ENCODE measurements around the gene EEA1. TPM values are rescaled to one million over a fixed set of nuclear protein-coding genes. Genes with fewer than 3 reads are reported as not detected.

The EEA1 gene
- polyA plus RNA-seq, 1 experiment = 18.4 TPM

DNA sequence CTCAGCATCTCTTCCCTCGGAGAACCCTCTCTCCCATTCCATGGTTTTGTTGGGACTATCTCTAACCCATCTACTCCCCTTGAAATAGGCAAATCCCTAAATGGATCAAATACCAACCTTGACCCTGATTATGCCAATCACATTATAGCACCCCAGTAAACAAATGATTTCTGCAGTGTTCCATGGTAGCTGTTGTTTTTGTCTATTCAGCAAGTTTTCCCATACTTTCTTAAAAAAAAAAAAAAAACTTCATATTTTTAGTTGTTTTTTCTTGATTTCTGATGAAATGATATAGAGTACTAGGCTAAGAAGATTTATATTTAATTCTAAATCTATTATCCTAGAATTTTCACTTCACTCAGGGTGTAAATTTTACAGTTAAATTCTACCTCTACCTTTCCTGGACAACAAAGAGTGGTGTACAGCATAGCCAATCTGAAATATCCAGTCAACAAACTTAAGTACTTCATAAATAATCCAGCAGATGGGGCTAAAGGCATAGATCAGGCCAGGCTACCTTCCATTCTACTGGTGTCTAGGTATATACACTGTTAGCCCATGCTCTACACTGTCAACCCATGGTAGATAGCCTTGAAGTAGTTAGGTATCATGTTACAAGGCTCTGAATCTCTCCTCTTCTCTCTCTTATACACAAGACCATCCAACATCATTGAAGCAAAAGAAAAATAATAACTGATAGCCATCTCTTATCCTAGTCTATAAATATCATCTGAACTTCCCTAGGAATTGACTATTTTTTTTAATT lies 144.1 kb downstream of the EEA1 start:
- POLR2A ChIA-PET = no interaction called here
- DNase-seq (ENCODE audit: low read depth, low spot score) = peak; percentile 55
- no peak overlapping the region for H3K4me3 ChIP-seq (ENCODE audit: low read depth, low read length)
- no peaks in the 10 kb centered on the region for H3K27me3 ChIP-seq (ENCODE audit: control insufficient read depth, insufficient read depth, low read length)
- no peaks in the 10 kb centered on the region for H3K9me3 ChIP-seq (ENCODE audit: control insufficient read depth, insufficient read depth, low read length)
- TF ChIP-seq CTCF (IDR thresholded peaks at IDR 0.05; ENCODE audit: low read depth, low read length) = peak; percentile 56
- CTCF ChIA-PET = interaction anchor here (0.6 to 2.2 kb wide), 20 partner anchors 9 to 782 kb away, joined by 3 to 18 read pairs (median 4); no protein-coding TSS in a partner anchor
- peak overlapping the region; percentile 73 for H3K27ac ChIP-seq (ENCODE audit: low read depth, low read length)

- Histone ChIP-seq H3K27ac (ENCODE audit: low read depth, low read length) (peak overlapping the region; percentile 73), H3K4me3 (ENCODE audit: low read depth, low read length) (no peak overlapping the region), H3K9me3 (ENCODE audit: control insufficient read depth, insufficient read depth, low read length) (no peaks in the 10 kb centered on the region), H3K27me3 (ENCODE audit: control insufficient read depth, insufficient read depth, low read length) (no peaks in the 10 kb centered on the region)
- CTCF ChIA-PET = interaction anchor here (0.6 to 2.2 kb wide), 14 partner anchors 9 to 781 kb away, joined by 3 to 18 read pairs (median 4); no protein-coding TSS in a partner anchor
- POLR2A ChIA-PET = no interaction called here
- DNase-seq (ENCODE audit: low read depth, low spot score) = no peak
- no peak for TF ChIP-seq CTCF (IDR thresholded peaks at IDR 0.05; ENCODE audit: low read depth, low read length)
Measured at GRCh38 chr12:92784356-92784755, 144.7 kb downstream of the EEA1 start.

DNA sequence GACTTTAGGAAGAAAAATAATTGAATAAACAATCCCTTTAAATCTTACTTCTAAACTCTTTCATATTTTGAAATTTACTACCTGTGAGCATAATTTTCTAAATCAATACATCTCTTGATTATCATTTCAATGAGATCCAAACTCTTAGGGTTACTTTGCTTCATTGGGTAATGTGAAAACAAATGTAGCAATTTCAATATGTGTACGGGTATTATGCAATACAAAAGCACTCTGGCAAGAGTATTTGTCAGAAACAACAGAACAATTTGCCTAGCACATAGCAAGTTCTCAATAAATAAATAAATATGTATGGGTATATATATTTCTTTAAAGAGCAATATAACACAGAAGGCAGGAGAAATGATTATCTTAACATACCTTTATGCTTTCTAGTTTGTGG lies 149.2 kb downstream of the EEA1 start:
- TF ChIP-seq CTCF (IDR thresholded peaks at IDR 0.05; ENCODE audit: low read depth, low read length) = no peak
- Histone ChIP-seq H3K27ac (ENCODE audit: low read depth, low read length) (no peak overlapping the region), H3K27me3 (ENCODE audit: control insufficient read depth, insufficient read depth, low read length) (no peaks in the 10 kb centered on the region), H3K4me3 (ENCODE audit: low read depth, low read length) (no peak overlapping the region), H3K9me3 (ENCODE audit: control insufficient read depth, insufficient read depth, low read length) (no peaks in the 10 kb centered on the region)
- ChIA-PET POLR2A (no interaction called here), CTCF (no interaction called here)
- DNase-seq (ENCODE audit: low read depth, low spot score) = no peak

- ChIA-PET POLR2A (no interaction called here), CTCF (interaction anchor here (1.0 to 1.4 kb wide), 2 partner anchors 10 to 61 kb away, joined by 3 read pairs; no protein-coding TSS in a partner anchor)
- Histone ChIP-seq H3K9me3 (ENCODE audit: control insufficient read depth, insufficient read depth, low read length) (no peaks in the 10 kb centered on the region), H3K4me3 (ENCODE audit: low read depth, low read length) (no peak overlapping the region), H3K27ac (ENCODE audit: low read depth, low read length) (no peak overlapping the region), H3K27me3 (ENCODE audit: control insufficient read depth, insufficient read depth, low read length) (no peaks in the 10 kb centered on the region)
- DNase-seq (ENCODE audit: low read depth, low spot score) = no peak
- TF ChIP-seq CTCF (IDR thresholded peaks at IDR 0.05; ENCODE audit: low read depth, low read length) = no peak
Measured at GRCh38 chr12:92778525-92778924, 150.6 kb downstream of the EEA1 start.

DNA sequence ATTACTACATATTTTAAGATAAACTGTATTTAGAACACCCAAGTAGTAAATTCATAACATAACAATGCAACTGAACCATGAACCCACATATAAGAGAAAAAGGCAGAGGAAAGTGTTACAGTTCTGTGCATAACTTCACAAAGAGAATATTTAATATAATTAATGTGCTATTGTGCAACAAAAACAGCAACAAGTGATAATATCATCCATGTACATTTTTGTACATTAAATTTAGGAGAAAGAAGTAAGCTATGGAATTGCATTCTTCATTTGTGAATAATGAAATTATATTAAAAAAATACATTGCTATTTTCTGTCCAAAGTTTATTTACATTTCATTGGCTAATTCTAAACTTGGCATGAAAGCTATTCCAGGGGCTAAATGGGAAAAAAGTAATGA lies 153.7 kb downstream of the EEA1 start:
- no peak for TF ChIP-seq CTCF (IDR thresholded peaks at IDR 0.05; ENCODE audit: low read depth, low read length)
- CTCF ChIA-PET = interaction anchor here (0.6 kb wide), 1 partner anchor 9 kb away, joined by 5 read pairs; no protein-coding TSS in a partner anchor
- Histone ChIP-seq H3K4me3 (ENCODE audit: low read depth, low read length) (no peak overlapping the region), H3K27me3 (ENCODE audit: control insufficient read depth, insufficient read depth, low read length) (no peaks in the 10 kb centered on the region), H3K9me3 (ENCODE audit: control insufficient read depth, insufficient read depth, low read length) (no peaks in the 10 kb centered on the region), H3K27ac (ENCODE audit: low read depth, low read length) (no peak overlapping the region)
- POLR2A ChIA-PET = no interaction called here
- DNase-seq (ENCODE audit: low read depth, low spot score) = no peak

All from AG04450 (cell line).